ENCODE data around the gene RNF168.

GRCh38 chr3:196463804-196464203 lies 39.8 kb downstream of the RNF168 start:
- TF ChIP-seq CTCF (IDR thresholded peaks at IDR 0.05 in 2 of 3, conservative IDR thresholded peaks at IDR 0.05 in 1 of 3; ENCODE audit: borderline replicate concordance in 1 of 3, insufficient read depth in 1 of 3, low read depth in 2 of 3, low read length in 2 of 3) (no peak), REST (IDR thresholded peaks at IDR 0.05; ENCODE audit: low read depth) (no peak), ZNF274 (IDR thresholded peaks at IDR 0.05; ENCODE audit: low read depth, low read length) (no peak), YY1 (IDR thresholded peaks at IDR 0.05; ENCODE audit: extremely low read depth, insufficient replicate concordance, low read depth, low read length) (no peak), MAX (IDR thresholded peaks at IDR 0.05) (no peak), EZH2 (IDR thresholded peaks at IDR 0.05) (no peak), POLR2A (IDR thresholded peaks at IDR 0.05; ENCODE audit: borderline replicate concordance, extremely low read depth, insufficient read depth, insufficient read length) (no peak), TCF7L2 (IDR thresholded peaks at IDR 0.05; ENCODE audit: borderline replicate concordance, extremely low read depth, insufficient read depth, insufficient read length) (no peak), JUND (IDR thresholded peaks at IDR 0.05) (no peak), SP1 (IDR thresholded peaks at IDR 0.05; ENCODE audit: low read depth) (no peak), POLR2AphosphoS5 (IDR thresholded peaks at IDR 0.05; ENCODE audit: low read depth, low read length) (no peak)
